GM12878 (cell line): ENCODE results near the gene TOPBP1. TPM values are rescaled to one million over a fixed set of nuclear protein-coding genes. Genes with fewer than 3 reads are reported as not detected.

ENCODE experiments used
- ATAC-seq: fragments of 200-7000 bp; cut with Tn5 transposase; 3 replicates; pipeline ENCODE4 v1.9.1; 2020; ENCODE audit warnings: mild to moderate bottlenecking, moderate library complexity
- BruUV-seq: library from RNA; stranded (reverse); fragments of 400-500 nt; replicated peaks from 2 replicates; lab custom pipeline; 2021; lab: Mats Ljungman, UMichigan
- CTCF ChIA-PET: fragments of 300-600 bp; sonication (Branson Sonifier 250); formaldehyde crosslinking; extraction: SDS; loops from one replicate; lab custom pipeline; 2021; ENCODE audit warnings: inconsistent platforms; lab: Yijun Ruan, JAX
- POLR2A ChIA-PET: fragments of 350-600 bp; formaldehyde crosslinking; extraction: SDS; loops from one replicate; lab custom pipeline; 2021; ENCODE audit warnings: inconsistent platforms; lab: Charles Lee
- RAD21 ChIA-PET: fragments of 300-600 bp; sonication (Branson Sonifier 250); formaldehyde crosslinking; loops from one replicate; lab custom pipeline; 2023; ENCODE audit warnings: antibody characterized with exemption; ENCODE audit not compliant: unreplicated experiment; lab: Charles Lee
- SMC1A ChIA-PET: fragments of 300-600 bp; sonication (Branson Sonifier 250); formaldehyde crosslinking; loops from one replicate; lab custom pipeline; 2023; ENCODE audit not compliant: unreplicated experiment, uncharacterized antibody; lab: Charles Lee
- DNase-seq: peaks from one replicate; pipeline ENCODE4 v3.0.0-alpha.2; 2011; ENCODE audit warnings: low read depth, low spot score
- FAIRE-seq: peaks from 3 replicates; lab custom pipeline; 2011; peaks lifted over from hg19 to GRCh38; lab: Jason Lieb, UNC
- H2AFZ ChIP-seq: 2 replicates; pipeline ENCODE4 v1.6.0; 2011; ENCODE audit warnings: low read depth, low read length, control low read depth; ENCODE audit not compliant: control insufficient read depth
- H3K27ac ChIP-seq: 2 replicates; pipeline ENCODE4 v1.5.1; 2011; ENCODE audit warnings: control low read depth; ENCODE audit not compliant: control insufficient read depth, insufficient read depth
- H3K27me3 ChIP-seq, 2 experiments: replicated peaks in 1 of 2; 2 replicates each; pipeline versions ENCODE4 v1.6.0 to v1.6.1; 2011; ENCODE audit warnings: low read length in 1 of 2; ENCODE audit not compliant: control insufficient read depth in 2 of 2, insufficient read depth in 2 of 2
- H3K36me3 ChIP-seq, 2 experiments: 2 replicates each; pipeline ENCODE4 v1.5.1; 2011; ENCODE audit warnings: low read length in 1 of 2; ENCODE audit not compliant: control insufficient read depth in 2 of 2, insufficient read depth in 2 of 2
- H3K4me1 ChIP-seq: 2 replicates; pipeline ENCODE4 v1.6.1; 2011; ENCODE audit warnings: mild to moderate bottlenecking, low read length, moderate library complexity, mixed read lengths; ENCODE audit not compliant: control insufficient read depth, insufficient read depth
- H3K4me2 ChIP-seq: 2 replicates; pipeline ENCODE4 v1.6.0; 2011; ENCODE audit warnings: control low read depth; ENCODE audit not compliant: control insufficient read depth, insufficient read depth
- H3K4me3 ChIP-seq: fragments of 200-600 bp; sonication (generic); 2 replicates; pipeline ENCODE4 v1.5.1; 2016
- H3K79me2 ChIP-seq: 2 replicates; pipeline ENCODE4 v1.6.0; 2011; ENCODE audit warnings: low read length; ENCODE audit not compliant: control insufficient read depth, insufficient read depth
- H3K9ac ChIP-seq: 2 replicates; pipeline ENCODE4 v1.8.0; 2011; ENCODE audit warnings: low read length, control low read depth, mixed read lengths; ENCODE audit not compliant: control insufficient read depth, insufficient read depth
- H3K9me3 ChIP-seq: replicated peaks from 3 replicates; pipeline ENCODE4 v1.5.1; 2011; ENCODE audit warnings: mild to moderate bottlenecking, low read length; ENCODE audit not compliant: control insufficient read depth, insufficient read depth
- H4K20me1 ChIP-seq: 2 replicates; pipeline ENCODE4 v1.6.0; 2011; ENCODE audit not compliant: control insufficient read depth, insufficient read depth
- ATF2 ChIP-seq: IDR thresholded peaks from 2 replicates; pipeline ENCODE4 v1.6.1; 2012; ENCODE audit warnings: low read length, inconsistent platforms
- BCL3 ChIP-seq: IDR thresholded peaks from 2 replicates; pipeline ENCODE4 v1.6.1; 2011; ENCODE audit warnings: borderline replicate concordance, low read depth, mild to moderate bottlenecking, moderate library complexity, low read length; ENCODE audit not compliant: insufficient read depth, poor library complexity, severe bottlenecking
- BMI1 ChIP-seq: fragments of 450-650 bp; IDR thresholded peaks from 2 replicates; pipeline ENCODE4 v1.6.1; 2016; ENCODE audit warnings: mild to moderate bottlenecking, moderate library complexity, borderline replicate concordance
- FOXM1 ChIP-seq: IDR thresholded peaks from 2 replicates; pipeline ENCODE4 v1.6.1; 2012; ENCODE audit warnings: low read depth, mild to moderate bottlenecking, inconsistent platforms, low read length, moderate library complexity
- HDAC2 ChIP-seq: fragments of 200-600 bp; sonication (generic); IDR thresholded peaks from 2 replicates; pipeline ENCODE4 v1.6.1; 2017
- MTA2 ChIP-seq: fragments of 450-650 bp; IDR thresholded peaks from 2 replicates; pipeline ENCODE4 v1.6.1; 2016; ENCODE audit warnings: low read depth, mild to moderate bottlenecking, moderate library complexity
- MXI1 ChIP-seq: fragments of 150-350 bp; IDR thresholded peaks from 2 replicates; pipeline ENCODE4 v1.6.1; 2011; ENCODE audit warnings: low read depth, mild to moderate bottlenecking, inconsistent platforms, low read length, improper control_type of control experiment
- NFIC ChIP-seq: IDR thresholded peaks from 2 replicates; pipeline ENCODE4 v1.6.1; 2012; ENCODE audit warnings: low read depth, mild to moderate bottlenecking, inconsistent platforms, low read length, moderate library complexity
- NR2F1 ChIP-seq: fragments of 450-650 bp; conservative IDR thresholded peaks from 2 replicates; pipeline ENCODE4 v1.6.1; 2017; ENCODE audit warnings: mild to moderate bottlenecking
- RAD51 ChIP-seq: fragments of 450-650 bp; IDR thresholded peaks from 2 replicates; pipeline ENCODE4 v1.6.1; 2016; ENCODE audit warnings: moderate library complexity, mild to moderate bottlenecking, inconsistent platforms
- RBBP5 ChIP-seq: fragments of 200-600 bp; sonication (generic); conservative IDR thresholded peaks from 2 replicates; pipeline ENCODE4 v1.6.1; 2016
- ZNF274 ChIP-seq: IDR thresholded peaks from one replicate; pipeline ENCODE4 v1.8.0; 2011; ENCODE audit not compliant: insufficient read length, insufficient read depth
- ZZZ3 ChIP-seq: IDR thresholded peaks from 2 replicates; pipeline ENCODE4 v1.6.1; 2011; ENCODE audit warnings: low read depth; ENCODE audit not compliant: control insufficient read depth, insufficient read length
- WGBS: methylation state at CpG from one replicate; pipeline ENCODE4 v1.1.6; 2016; ENCODE audit warnings: low lambda C conversion rate; ENCODE audit not compliant: insufficient replicate concordance, insufficient coverage; ENCODE audit errors: missing lambda C conversion rate; 5-methylcytosine and 5-hydroxymethylcytosine counted together
- in situ Hi-C: fragments of 300-500 bp; cut with MboI; formaldehyde crosslinking; loops from 9 replicates; pipeline ENCODE4 v1.14.3; 2018; ENCODE audit warnings: mixed read lengths
- intact Hi-C: fragments of 100-400 bp; cut with micrococcal nuclease; formaldehyde crosslinking; loops from one replicate; pipeline ENCODE4 v1.14.2; 2022; ENCODE audit not compliant: unreplicated experiment
- polyA plus RNA-seq, 11 experiments: library from polyadenylated mRNA; depleted of rRNA in 4 of 11; unstranded in 6 of 11; stranded (reverse) in 5 of 11; fragments of >200 nt; fragmentation: Nextera tagmentation in 4 of 11; fragmentation: Illumina TruSeq in 1 of 11; extraction: Ambion mirVana in 4 of 11; extraction: Trizol in 1 of 11; gene quantifications; 1 replicate in 1 of 11; 2 replicates in 10 of 11; pipeline versions ENCODE4 v1.2.1 to v1.2.3, GENCODE V29; 2011 to 2016; ENCODE audit warnings: inconsistent platforms in 2 of 11, missing spikeins in 2 of 11, low read depth in 1 of 11
- total RNA-seq, 4 experiments: library from RNA; depleted of rRNA in 3 of 4; stranded (reverse); fragments of >200 nt in 3 of 4; fragmentation: Illumina TruSeq in 1 of 4; extraction: Trizol in 1 of 4; gene quantifications; 2 replicates each; pipeline versions ENCODE4 v1.2.1 to v1.2.3, GENCODE V29; 2013 to 2021

Gene TOPBP1
- total and polyA plus RNA-seq, 10 of the 15 experiments (the other 5 are each of a cell fraction or from before 2014, with no cell fraction given): 18.3 to 99.3 (median 61.5) TPM

- Histone ChIP-seq H3K79me2 (no peaks in the 10 kb centered on the region; the same call in 1 of the 2 replicates), H3K9me3 (no peaks in the 10 kb centered on the region), H3K36me3 (peaks cover 15 to 32% of the 10 kb centered on the region in 2 experiments), H3K9ac (no peak overlapping the region), H3K4me2 (no peak overlapping the region), H2AFZ (no peak overlapping the region), H3K4me3 (no peak overlapping the region), H3K27me3 (no peaks in the 10 kb centered on the region), H3K4me1 (no peaks in the 10 kb centered on the region), H3K27ac (no peak overlapping the region), H4K20me1 (no peaks in the 10 kb centered on the region)
- ChIA-PET SMC1A (interaction anchor here (1.2 kb wide), 1 partner anchor 23 kb away, joined by 3 read pairs; no protein-coding TSS in a partner anchor), POLR2A (no interaction called here), RAD21 (no interaction called here), CTCF (interaction anchor here (1.2 kb wide), 1 partner anchor 185 kb away, joined by 3 read pairs; no protein-coding TSS in a partner anchor)
- no peak for DNase-seq
- BruUV-seq: no TSS peak
- FAIRE-seq: no peak
- 97% methylated on average over 4 of the region's 4 CpGs for WGBS
- no peak for ATAC-seq
- intact Hi-C loops (no loop called here), in situ Hi-C loops (no loop called here)
- no peak for TF ChIP-seq BCL3
- no peak for TF ChIP-seq NR2F1
Observed at GRCh38 chr3:133633439-133633838, 28.3 kb downstream of the TOPBP1 start.

- H3K4me1 ChIP-seq: no peaks in the 10 kb centered on the region
- CTCF ChIA-PET: interaction anchor here (1.1 to 1.6 kb wide), 3 partner anchors 12 to 172 kb away, joined by 3 to 4 read pairs (median 3); no protein-coding TSS in a partner anchor
- TF ChIP-seq NFIC: no peak
- no peak for TF ChIP-seq ATF2
- TF ChIP-seq HDAC2: no peak
- no peak for TF ChIP-seq MTA2
- no peak for TF ChIP-seq ZZZ3
- no peak for TF ChIP-seq FOXM1
- TF ChIP-seq RBBP5: no peak
- TF ChIP-seq ZNF274: no peak
- TF ChIP-seq BMI1: no peak
- TF ChIP-seq RAD51: no peak
- TF ChIP-seq MXI1: no peak
- TF ChIP-seq, all 136 proteins: peak for 0
- Histone ChIP-seq H3K9me3 (no peaks in the 10 kb centered on the region), H3K4me3 (no peak overlapping the region), H3K36me3 (peaks cover 10 to 29% of the 10 kb centered on the region in 2 experiments), H3K27ac (no peak overlapping the region), H3K9ac (no peak overlapping the region), H4K20me1 (no peaks in the 10 kb centered on the region), H2AFZ (no peak overlapping the region), H3K4me2 (no peak overlapping the region), H3K27me3 (no peaks in the 10 kb centered on the region), H3K79me2 (no peaks in the 10 kb centered on the region; the same call in 1 of the 2 replicates)
- no TSS peak for BruUV-seq
- in situ Hi-C loops: no loop called here
- FAIRE-seq (no peak), ATAC-seq (no peak), DNase-seq (no peak)
- ChIA-PET POLR2A (interaction anchor here (0.7 kb wide), 2 partner anchors 21 to 57 kb away, joined by 3 read pairs; no protein-coding TSS in a partner anchor), SMC1A (interaction anchor here (2.5 kb wide), 1 partner anchor 21 kb away, joined by 9 read pairs; no protein-coding TSS in a partner anchor), RAD21 (interaction anchor here (0.9 kb wide), 1 partner anchor 50 kb away, joined by 3 read pairs; no protein-coding TSS in a partner anchor)
- WGBS: 68% methylated on average over 2 of the region's 2 CpGs
- intact Hi-C loops: no loop called here
Observed at GRCh38 chr3:133629146-133629545, 32.6 kb downstream of the TOPBP1 start.
